ENCODE data around the gene CNNM3.

The CNNM3 gene

DNA sequence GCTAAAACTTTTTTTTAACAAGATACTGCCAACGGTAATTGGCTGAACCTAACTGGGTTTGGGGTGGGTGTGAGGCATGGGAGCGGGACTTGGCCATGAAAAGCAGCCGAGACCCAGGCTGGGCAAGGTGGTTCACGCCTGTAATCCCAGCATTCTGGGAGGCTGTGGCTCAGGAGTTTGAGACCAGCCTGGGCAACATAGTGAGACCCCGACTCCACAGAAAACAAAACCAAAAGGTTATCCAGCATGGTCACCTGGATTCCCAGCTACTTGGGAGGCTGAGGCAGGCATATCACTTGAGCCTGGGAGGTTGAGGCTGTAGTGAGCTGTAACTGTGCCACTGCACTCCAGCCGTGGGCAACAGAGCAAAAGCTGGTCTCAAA, 64.8 kb downstream of the CNNM3 start:
- TF ChIP-seq, protein P1, sequence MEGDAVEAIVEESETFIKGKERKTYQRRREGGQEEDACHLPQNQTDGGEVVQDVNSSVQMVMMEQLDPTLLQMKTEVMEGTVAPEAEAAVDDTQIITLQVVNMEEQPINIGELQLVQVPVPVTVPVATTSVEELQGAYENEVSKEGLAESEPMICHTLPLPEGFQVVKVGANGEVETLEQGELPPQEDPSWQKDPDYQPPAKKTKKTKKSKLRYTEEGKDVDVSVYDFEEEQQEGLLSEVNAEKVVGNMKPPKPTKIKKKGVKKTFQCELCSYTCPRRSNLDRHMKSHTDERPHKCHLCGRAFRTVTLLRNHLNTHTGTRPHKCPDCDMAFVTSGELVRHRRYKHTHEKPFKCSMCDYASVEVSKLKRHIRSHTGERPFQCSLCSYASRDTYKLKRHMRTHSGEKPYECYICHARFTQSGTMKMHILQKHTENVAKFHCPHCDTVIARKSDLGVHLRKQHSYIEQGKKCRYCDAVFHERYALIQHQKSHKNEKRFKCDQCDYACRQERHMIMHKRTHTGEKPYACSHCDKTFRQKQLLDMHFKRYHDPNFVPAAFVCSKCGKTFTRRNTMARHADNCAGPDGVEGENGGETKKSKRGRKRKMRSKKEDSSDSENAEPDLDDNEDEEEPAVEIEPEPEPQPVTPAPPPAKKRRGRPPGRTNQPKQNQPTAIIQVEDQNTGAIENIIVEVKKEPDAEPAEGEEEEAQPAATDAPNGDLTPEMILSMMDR (IDR thresholded peaks at IDR 0.05; ENCODE audit: insufficient read depth, low read length, missing control alignments), result no peak
- CTCF ChIA-PET, result interaction anchor here (1.0 to 1.3 kb wide), 2 partner anchors 12 to 23 kb away, joined by 3 read pairs; partner anchors contain the start of gene ANKRD39
- POLR2A ChIA-PET, result no interaction called here
- no peak for DNase-seq (ENCODE audit: low read depth, low spot score)
- no peak overlapping the region for H3K4me3 ChIP-seq (ENCODE audit: low read depth, low read length)

- CTCF ChIA-PET, result interaction anchor here (0.7 to 1.3 kb wide), 2 partner anchors 10 to 12 kb away, joined by 3 read pairs; no protein-coding TSS in a partner anchor
- TF ChIP-seq, protein P1 (IDR thresholded peaks at IDR 0.05; ENCODE audit: insufficient read depth, low read length, missing control alignments), result no peak
- POLR2A ChIA-PET, result no interaction called here
- H3K4me3 ChIP-seq (ENCODE audit: low read depth, low read length), result no peak overlapping the region
- no peak for DNase-seq (ENCODE audit: low read depth, low spot score)
These were observed 65.5 kb downstream of the CNNM3 start for GRCh38 chr2:96881349-96882195.

GRCh38 chr2:96882230-96882629, 66.2 kb downstream of the CNNM3 start:
- ChIA-PET CTCF (interaction anchor here (0.7 to 0.8 kb wide), 2 partner anchors 9 to 13 kb away, joined by 3 read pairs; no protein-coding TSS in a partner anchor), POLR2A (no interaction called here)
- DNase-seq (ENCODE audit: low read depth, low spot score), result no peak
- TF ChIP-seq, protein P1 (IDR thresholded peaks at IDR 0.05; ENCODE audit: insufficient read depth, low read length, missing control alignments), result no peak
- no peak overlapping the region for H3K4me3 ChIP-seq (ENCODE audit: low read depth, low read length)

GRCh38 chr2:96882906-96883305, 66.8 kb downstream of the CNNM3 start:
- no peak overlapping the region for H3K4me3 ChIP-seq (ENCODE audit: low read depth, low read length)
- TF ChIP-seq, protein P1 (IDR thresholded peaks at IDR 0.05; ENCODE audit: insufficient read depth, low read length, missing control alignments), result no peak
- ChIA-PET POLR2A (no interaction called here), CTCF (interaction anchor here (0.8 kb wide), 1 partner anchor 14 kb away, joined by 3 read pairs; no protein-coding TSS in a partner anchor)
- DNase-seq (ENCODE audit: low read depth, low spot score), result no peak

DNA sequence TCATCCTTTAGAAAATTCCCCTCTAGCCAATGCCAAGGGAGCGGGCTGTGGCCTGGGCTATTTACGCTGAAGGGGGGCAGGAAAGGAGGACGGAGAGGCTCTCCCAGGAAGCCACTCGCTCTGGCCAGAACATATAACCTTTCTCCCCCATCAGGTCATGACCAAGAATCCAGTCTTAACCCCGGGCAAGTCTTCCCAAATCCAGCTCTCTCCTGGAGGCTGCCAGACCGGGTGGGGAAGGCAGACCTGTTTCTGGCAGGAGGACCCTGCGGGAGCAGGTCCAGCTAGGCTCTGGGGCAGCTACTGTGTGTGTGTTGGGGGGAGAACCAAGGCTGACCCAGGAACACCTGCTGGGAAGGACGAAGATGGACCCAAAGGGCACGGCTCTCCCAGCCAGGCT, 67.2 kb downstream of the CNNM3 start:
- CTCF ChIA-PET, result no interaction called here

More for the DNA sequence above, 67.2 kb downstream of the CNNM3 start:
- TF ChIP-seq, protein P1 (IDR thresholded peaks at IDR 0.05; ENCODE audit: insufficient read depth, low read length, missing control alignments), result no peak
- no peak overlapping the region for H3K4me3 ChIP-seq (ENCODE audit: low read depth, low read length)
- POLR2A ChIA-PET, result no interaction called here
- DNase-seq (ENCODE audit: low read depth, low spot score), result no peak

All from AG04449 (cell line).